NCI-H82 (cell line): ENCODE measurements around the gene FRMD4A.
A peak's percentile ranks its signal among the peaks of the same experiment; 100 is the strongest.

Experiments
- DNase-seq: peaks from one replicate; lab custom pipeline; 2025; lab: John Stamatoyannopoulos, UW

FRMD4A gene

GRCh38 chr10:13701157-13701919 lies 629.4 kb downstream of the FRMD4A start:
- DNase-seq: peak; percentile 4

- no peak for DNase-seq
Observed at GRCh38 chr10:13700473-13701144, 630.1 kb downstream of the FRMD4A start.

- no peak for DNase-seq
Observed at GRCh38 chr10:13699216-13699615, 631.5 kb downstream of the FRMD4A start.

GRCh38 chr10:13698217-13698616 lies 632.5 kb downstream of the FRMD4A start:
- DNase-seq: no peak

- no peak for DNase-seq
Observed at GRCh38 chr10:13696071-13696470, 634.7 kb downstream of the FRMD4A start.

- no peak for DNase-seq
Observed at GRCh38 chr10:13695588-13695987, 635.1 kb downstream of the FRMD4A start.

GRCh38 chr10:13693783-13694700 lies 636.7 kb downstream of the FRMD4A start:
- DNase-seq: no peak

- DNase-seq: peak; percentile 66
Observed at GRCh38 chr10:13690281-13690825, 640.4 kb downstream of the FRMD4A start.

GRCh38 chr10:13686331-13686752 lies 644.4 kb downstream of the FRMD4A start:
- no peak for DNase-seq

GRCh38 chr10:13685885-13686284 lies 644.8 kb downstream of the FRMD4A start:
- DNase-seq: no peak

- no peak for DNase-seq
Observed at GRCh38 chr10:13684806-13685482, 645.8 kb downstream of the FRMD4A start.

- peak; percentile 34 for DNase-seq
Observed at GRCh38 chr10:13684252-13684791, 646.4 kb downstream of the FRMD4A start.

- no peak for DNase-seq
Observed at GRCh38 chr10:13683017-13683416, 647.7 kb downstream of the FRMD4A start.

- DNase-seq: no peak
Observed at GRCh38 chr10:13681960-13682359, 648.8 kb downstream of the FRMD4A start.

GRCh38 chr10:13681528-13681927 lies 649.2 kb downstream of the FRMD4A start:
- DNase-seq: no peak

- DNase-seq: no peak
Observed at GRCh38 chr10:13681095-13681494, 649.6 kb downstream of the FRMD4A start.

GRCh38 chr10:13678101-13678843 lies 652.5 kb downstream of the FRMD4A start:
- DNase-seq: no peak

GRCh38 chr10:13674645-13675588 lies 655.8 kb downstream of the FRMD4A start:
- no peak for DNase-seq

- DNase-seq: peak; percentile 63
Observed at GRCh38 chr10:13673156-13673555, 657.6 kb downstream of the FRMD4A start.
